H9 (cell line): ENCODE data around the gene TFR2. TPM values are rescaled to one million over a fixed set of nuclear protein-coding genes. Genes with fewer than 3 reads are reported as not detected.

ENCODE experiments used
- DNase-seq: peaks from one replicate; pipeline ENCODE4 v3.0.0-alpha.2; 2017
- H2AFZ ChIP-seq: one replicate; pipeline ENCODE4 v1.6.1; 2013; ENCODE audit warnings: mild to moderate bottlenecking, low read length, control low read depth, moderate library complexity
- H2AK5ac ChIP-seq: 2 replicates; pipeline ENCODE4 v1.6.1; 2013; ENCODE audit warnings: low read length, control low read depth, mixed read lengths; ENCODE audit not compliant: insufficient read length
- H2BK120ac ChIP-seq: one replicate; pipeline ENCODE4 v1.6.1; 2013; ENCODE audit warnings: low read depth, mild to moderate bottlenecking, low read length, control low read depth, inconsistent platforms; ENCODE audit not compliant: poor library complexity, severe bottlenecking
- H2BK12ac ChIP-seq: 2 replicates; pipeline ENCODE4 v1.6.1; 2013; ENCODE audit warnings: low read length, control low read depth, mixed read lengths, low read depth; ENCODE audit not compliant: insufficient read length
- H2BK15ac ChIP-seq: 2 replicates; pipeline ENCODE4 v1.6.1; 2013; ENCODE audit warnings: low read depth, low read length, control low read depth
- H2BK20ac ChIP-seq: one replicate; pipeline ENCODE4 v1.6.1; 2013; ENCODE audit warnings: low read depth, mild to moderate bottlenecking, low read length, control low read depth, inconsistent platforms; ENCODE audit not compliant: poor library complexity, severe bottlenecking
- H2BK5ac ChIP-seq: 2 replicates; pipeline ENCODE4 v1.6.1; 2013; ENCODE audit warnings: low read length, control low read depth, mixed read lengths; ENCODE audit not compliant: insufficient read length
- H3K14ac ChIP-seq: 2 replicates; pipeline ENCODE4 v1.6.1; 2013; ENCODE audit warnings: low read length, control low read depth; ENCODE audit not compliant: insufficient read depth
- H3K18ac ChIP-seq: 2 replicates; pipeline ENCODE4 v1.6.1; 2013; ENCODE audit warnings: low read depth, mild to moderate bottlenecking, mixed read lengths, low read length, control low read depth; ENCODE audit not compliant: insufficient read length
- H3K23ac ChIP-seq: 2 replicates; pipeline ENCODE4 v1.6.1; 2013; ENCODE audit warnings: low read length, control low read depth, mixed read lengths, low read depth; ENCODE audit not compliant: insufficient read length
- H3K23me2 ChIP-seq: 2 replicates; pipeline ENCODE4 v1.6.1; 2013; ENCODE audit warnings: low read depth, mild to moderate bottlenecking, mixed read lengths, low read length, control low read depth; ENCODE audit not compliant: insufficient read length, poor library complexity, severe bottlenecking
- H3K27ac ChIP-seq: 2 replicates; pipeline ENCODE4 v1.5.1; 2013; ENCODE audit warnings: low read length, control low read depth, mixed read lengths, low read depth; ENCODE audit not compliant: insufficient read length
- H3K27me3 ChIP-seq: 2 replicates; pipeline ENCODE4 v1.6.1; 2013; ENCODE audit warnings: low read length, control low read depth, inconsistent platforms; ENCODE audit not compliant: insufficient read depth
- H3K4ac ChIP-seq: 2 replicates; pipeline ENCODE4 v1.6.1; 2013; ENCODE audit warnings: low read depth, mild to moderate bottlenecking, control low read depth, inconsistent platforms, low read length, moderate library complexity
- H3K4me1 ChIP-seq: 2 replicates; pipeline ENCODE4 v1.6.1; 2013; ENCODE audit warnings: low read length, control low read depth, inconsistent platforms; ENCODE audit not compliant: insufficient read depth
- H3K4me2 ChIP-seq: 2 replicates; pipeline ENCODE4 v1.6.1; 2013; ENCODE audit warnings: low read length, control low read depth, mixed read lengths; ENCODE audit not compliant: insufficient read length, insufficient read depth
- H3K56ac ChIP-seq: 2 replicates; pipeline ENCODE4 v1.6.1; 2013; ENCODE audit warnings: low read depth, mild to moderate bottlenecking, mixed read lengths, low read length, control low read depth; ENCODE audit not compliant: insufficient read length
- H3K79me1 ChIP-seq: 2 replicates; pipeline ENCODE4 v1.6.1; 2013; ENCODE audit warnings: low read depth, mild to moderate bottlenecking, moderate library complexity, low read length, control low read depth, inconsistent platforms; ENCODE audit not compliant: insufficient read depth, poor library complexity, severe bottlenecking
- H3K79me2 ChIP-seq: 2 replicates; pipeline ENCODE4 v1.6.1; 2013; ENCODE audit warnings: low read length, control low read depth, inconsistent platforms; ENCODE audit not compliant: insufficient read depth
- H3K9ac ChIP-seq: 2 replicates; pipeline ENCODE4 v1.6.1; 2013; ENCODE audit warnings: low read length, control low read depth, mixed read lengths; ENCODE audit not compliant: insufficient read length; ENCODE audit errors: extremely low read depth
- H3K9me3 ChIP-seq: one replicate; pipeline ENCODE4 v1.6.1; 2013; ENCODE audit warnings: low read depth, low read length, inconsistent platforms; ENCODE audit not compliant: control insufficient read depth
- H3T11ph ChIP-seq: one replicate; pipeline ENCODE4 v1.6.1; 2013; ENCODE audit warnings: mild to moderate bottlenecking, low read length, control low read depth, inconsistent platforms
- H4K20me1 ChIP-seq: one replicate; pipeline ENCODE4 v1.6.1; 2013; ENCODE audit not compliant: control insufficient read depth, insufficient read length, insufficient read depth
- H4K5ac ChIP-seq: 2 replicates; pipeline ENCODE4 v1.6.1; 2013; ENCODE audit warnings: low read depth, mild to moderate bottlenecking, mixed read lengths, low read length, control low read depth; ENCODE audit not compliant: insufficient read length
- H4K8ac ChIP-seq: replicated peaks from 2 replicates; pipeline ENCODE4 v1.6.1; 2013; ENCODE audit warnings: low read length, control low read depth, mixed read lengths, low read depth; ENCODE audit not compliant: insufficient read length
- H4K91ac ChIP-seq: 2 replicates; pipeline ENCODE4 v1.6.1; 2013; ENCODE audit warnings: low read depth, mild to moderate bottlenecking, moderate library complexity, mixed read lengths, low read length, control low read depth; ENCODE audit not compliant: insufficient read length
- H3K27ac Mint-ChIP-seq, 3 experiments: 2 replicates in 2 of 3; 3 replicates in 1 of 3; pipeline ENCODE4 v1.8.0; 2020 to 2021; ENCODE audit warnings: mixed read lengths in 3 of 3, mild to moderate bottlenecking in 1 of 3, moderate library complexity in 1 of 3
- H3K27me3 Mint-ChIP-seq: 2 replicates; pipeline ENCODE4 v1.8.0; 2021; ENCODE audit warnings: low read depth, mild to moderate bottlenecking, moderate library complexity, mixed read lengths
- H3K36me3 Mint-ChIP-seq, 3 experiments: 2 replicates in 2 of 3; 3 replicates in 1 of 3; pipeline ENCODE4 v1.8.0; 2020 to 2021; ENCODE audit warnings: low read depth in 3 of 3, mixed read lengths in 3 of 3; ENCODE audit not compliant: insufficient read depth in 1 of 3
- H3K4me1 Mint-ChIP-seq, 2 experiments: 2 replicates each; pipeline ENCODE4 v1.8.0; 2020; ENCODE audit warnings: mixed read lengths in 2 of 2
- H3K4me3 Mint-ChIP-seq, 2 experiments: 2 replicates in 1 of 2; 3 replicates in 1 of 2; pipeline ENCODE4 v1.8.0; 2020 to 2021; ENCODE audit warnings: mild to moderate bottlenecking in 2 of 2, mixed read lengths in 2 of 2, moderate library complexity in 1 of 2
- H3K9me3 Mint-ChIP-seq, 2 experiments: 2 replicates in 1 of 2; 3 replicates in 1 of 2; pipeline ENCODE4 v1.8.0; 2020; ENCODE audit warnings: mild to moderate bottlenecking in 2 of 2, mixed read lengths in 2 of 2, moderate library complexity in 1 of 2
- WGBS: extraction: QIAGEN DNeasy Blood & Tissue Kit; methylation state at CpG from one replicate; pipeline ENCODE4 v1.1.7; 2013; ENCODE audit warnings: missing lambda C conversion rate, low lambda C conversion rate, mixed read lengths; ENCODE audit not compliant: insufficient read length; ENCODE audit errors: extremely low coverage; 5-methylcytosine and 5-hydroxymethylcytosine counted together
- total RNA-seq: library from RNA; stranded (reverse); gene quantifications from 2 replicates; pipeline ENCODE4 v1.2.1, GENCODE V29; 2021
- TF ChIP-seq, protein P1 (sequence below): fragments of 200-600 bp; sonication (generic); conservative IDR thresholded peaks from 3 replicates; pipeline ENCODE4 v1.8.0; 2021; ENCODE audit warnings: antibody characterized with exemption, mild to moderate bottlenecking

TFR2 gene
- total RNA-seq, 1 experiment from 2014 or later, result 2.3 TPM

DNA sequence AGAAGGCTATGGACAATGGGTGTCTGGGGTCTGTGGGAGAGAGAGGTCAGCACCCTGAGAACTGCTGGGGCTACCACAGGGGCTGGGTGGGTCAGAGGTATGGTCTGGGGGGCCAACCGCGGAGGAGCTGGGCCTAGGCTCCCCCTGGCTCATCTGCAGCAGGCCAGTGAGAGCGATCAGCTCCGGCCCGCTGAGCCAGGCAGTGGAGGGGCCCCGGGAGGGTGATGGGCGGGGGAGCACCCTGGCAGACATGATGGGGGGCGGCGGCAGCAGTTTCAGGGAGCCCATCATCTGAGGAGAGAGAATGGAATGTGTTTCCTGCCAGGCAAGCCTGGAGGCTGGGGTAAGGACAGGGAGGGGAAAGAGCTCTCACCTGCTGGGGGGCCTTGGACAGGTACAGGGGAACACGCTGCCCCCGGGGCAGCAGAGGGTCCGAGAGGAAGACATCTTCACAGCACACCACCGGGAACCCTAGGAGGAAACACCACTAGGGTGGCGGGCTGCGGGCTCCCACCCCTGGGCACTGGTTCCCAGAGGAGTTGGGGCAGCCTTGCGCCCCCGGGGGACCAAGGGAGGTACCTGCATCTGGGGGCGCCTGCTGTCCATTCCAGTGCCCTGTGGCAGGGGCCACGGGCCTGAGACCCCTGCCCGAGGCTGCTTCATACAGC, 68.9 kb downstream of the TFR2 start:
- no peak overlapping the region for H2BK12ac ChIP-seq
- no peak overlapping the region for H3K18ac ChIP-seq
- H3K79me2 ChIP-seq, result no peaks in the 10 kb centered on the region
- H4K20me1 ChIP-seq, result no peaks in the 10 kb centered on the region
- peak; percentile 35 for DNase-seq
- H3K23me2 ChIP-seq, result peaks cover 9% of the 10 kb centered on the region
- no peaks in the 10 kb centered on the region for H3K79me1 ChIP-seq
- H2BK20ac ChIP-seq, result no peak overlapping the region
- H3K9me3 ChIP-seq, result no peaks in the 10 kb centered on the region
- peaks cover 5% of the 10 kb centered on the region for H3K27me3 Mint-ChIP-seq
- no peak overlapping the region for H3K4me2 ChIP-seq
- no peak overlapping the region for H3K23ac ChIP-seq
- H3K27me3 ChIP-seq, result no peaks in the 10 kb centered on the region
- no peak overlapping the region for H3K14ac ChIP-seq
- no CpG with 5 or more reads among the region's 20 CpGs for WGBS
- H3K4me1 ChIP-seq, result peaks cover 6% of the 10 kb centered on the region; the same call in 1 of the 2 replicates
- H2BK15ac ChIP-seq, result no peak overlapping the region
- peak overlapping the region in 1 of 2 experiments; percentile 29; a peak in 2 of 5 replicates for H3K4me3 Mint-ChIP-seq
- TF ChIP-seq, protein P1, sequence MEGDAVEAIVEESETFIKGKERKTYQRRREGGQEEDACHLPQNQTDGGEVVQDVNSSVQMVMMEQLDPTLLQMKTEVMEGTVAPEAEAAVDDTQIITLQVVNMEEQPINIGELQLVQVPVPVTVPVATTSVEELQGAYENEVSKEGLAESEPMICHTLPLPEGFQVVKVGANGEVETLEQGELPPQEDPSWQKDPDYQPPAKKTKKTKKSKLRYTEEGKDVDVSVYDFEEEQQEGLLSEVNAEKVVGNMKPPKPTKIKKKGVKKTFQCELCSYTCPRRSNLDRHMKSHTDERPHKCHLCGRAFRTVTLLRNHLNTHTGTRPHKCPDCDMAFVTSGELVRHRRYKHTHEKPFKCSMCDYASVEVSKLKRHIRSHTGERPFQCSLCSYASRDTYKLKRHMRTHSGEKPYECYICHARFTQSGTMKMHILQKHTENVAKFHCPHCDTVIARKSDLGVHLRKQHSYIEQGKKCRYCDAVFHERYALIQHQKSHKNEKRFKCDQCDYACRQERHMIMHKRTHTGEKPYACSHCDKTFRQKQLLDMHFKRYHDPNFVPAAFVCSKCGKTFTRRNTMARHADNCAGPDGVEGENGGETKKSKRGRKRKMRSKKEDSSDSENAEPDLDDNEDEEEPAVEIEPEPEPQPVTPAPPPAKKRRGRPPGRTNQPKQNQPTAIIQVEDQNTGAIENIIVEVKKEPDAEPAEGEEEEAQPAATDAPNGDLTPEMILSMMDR, result no peak
- H3K4me1 Mint-ChIP-seq, result peaks cover 26 to 31% of the 10 kb centered on the region in 2 experiments
- no peak overlapping the region for H3K9ac ChIP-seq
- no peak overlapping the region for H3T11ph ChIP-seq
- no peak overlapping the region for H4K5ac ChIP-seq
- H2AFZ ChIP-seq, result no peak overlapping the region
- no peak overlapping the region for H2BK120ac ChIP-seq
- H4K8ac ChIP-seq, result no peak overlapping the region
- peak overlapping the region; percentile 77 to 93 (median 91); a peak in 5 of 7 replicates for H3K27ac Mint-ChIP-seq
- H3K56ac ChIP-seq, result no peak overlapping the region
- no peak overlapping the region for H2BK5ac ChIP-seq
- no peak overlapping the region for H4K91ac ChIP-seq
- no peak overlapping the region for H3K4ac ChIP-seq
- no peak overlapping the region for H3K27ac ChIP-seq
- H3K36me3 Mint-ChIP-seq, result peaks cover 6 to 15% (median 13%) of the 10 kb centered on the region in 3 experiments; a peak in 6 of 7 replicates
- H3K9me3 Mint-ChIP-seq, result peaks cover 0 to 2% of the 10 kb centered on the region in 2 experiments; a peak in 1 of 5 replicates
- no peak overlapping the region for H2AK5ac ChIP-seq
